Gastroesophageal sphincter (tissue), 4 donors: ENCODE measurements around the gene CD40. TPM values are rescaled to one million over a fixed set of nuclear protein-coding genes. Genes with fewer than 3 reads are reported as not detected.

ENCODE experiments used
- ATAC-seq: fragments of 150-250 bp; one replicate; pipeline ENCODE4 v1.9.1; 2016; ENCODE audit warnings: mild to moderate bottlenecking, moderate library complexity
- H3K27ac ChIP-seq, 4 donors: fragments of 200-600 bp; sonication (generic) in 3 of 4; 1 replicate in 3 of 4; 2 replicates in 1 of 4; pipeline ENCODE4 v1.5.1; 2016 to 2019
- H3K27me3 ChIP-seq: fragments of 200-600 bp; sonication (generic); one replicate; pipeline ENCODE4 v1.5.1; 2019
- H3K36me3 ChIP-seq, 2 donors: fragments of 200-600 bp; sonication (generic); one replicate each; pipeline ENCODE4 v1.5.1; 2019; ENCODE audit warnings: control low read depth in 1 of 2
- H3K4me1 ChIP-seq, 3 donors: fragments of 200-600 bp; sonication (generic); 1 replicate in 2 of 3; 2 replicates in 1 of 3; pipeline ENCODE4 v1.5.1; 2016 to 2019; ENCODE audit warnings: control low read depth in 2 of 3
- H3K4me3 ChIP-seq, 2 donors: fragments of 200-600 bp; sonication (generic); one replicate each; pipeline ENCODE4 v1.5.1; 2019; ENCODE audit warnings: mild to moderate bottlenecking in 1 of 2, moderate library complexity in 1 of 2
- H3K9me3 ChIP-seq, 3 donors: fragments of 200-600 bp; sonication (generic); one replicate each; pipeline ENCODE4 v1.5.1; 2017 to 2019; ENCODE audit warnings: control low read depth in 2 of 3
- CTCF ChIP-seq, 4 experiments: fragments of 200-600 bp in 2 of 4; fragments of 450-650 bp in 2 of 4; sonication (generic) in 1 of 4; IDR thresholded peaks; one replicate each; pipeline ENCODE4 v1.5.1; 2017 to 2019; ENCODE audit warnings: antibody characterized with exemption in 4 of 4, mild to moderate bottlenecking in 2 of 4, moderate library complexity in 2 of 4
- EP300 ChIP-seq: sonication (generic); formaldehyde crosslinking; IDR thresholded peaks from one replicate; pipeline ENCODE4 v1.6.1; 2017; ENCODE audit warnings: antibody characterized with exemption, mild to moderate bottlenecking
- POLR2A ChIP-seq, 2 donors: fragments of 450-650 bp; IDR thresholded peaks; one replicate each; pipeline ENCODE4 v1.6.1; 2017; ENCODE audit warnings: antibody characterized with exemption in 2 of 2, mild to moderate bottlenecking in 2 of 2, moderate library complexity in 1 of 2
- POLR2AphosphoS5 ChIP-seq: sonication (generic); formaldehyde crosslinking; IDR thresholded peaks from one replicate; pipeline ENCODE4 v1.6.1; 2017; ENCODE audit warnings: antibody characterized with exemption
- WGBS, 2 donors: methylation state at CpG; one replicate each; pipeline ENCODE4 v1.1.5; 2018; ENCODE audit warnings: low coverage in 1 of 2; 5-methylcytosine and 5-hydroxymethylcytosine counted together
- total RNA-seq, 4 donors: library from RNA; depleted of rRNA; stranded (reverse); fragments of >200 nt; gene quantifications; one replicate each; pipeline ENCODE4 v1.1.0, GENCODE V29; 2016

The CD40 gene
- total RNA-seq, 4 donors from 2014 or later: 13.7 to 16.6 (median 13.9) TPM

- Histone ChIP-seq H3K27ac (no peak overlapping the region), H3K27me3 (no peaks in the 10 kb centered on the region), H3K9me3 (no peaks in the 10 kb centered on the region), H3K4me3 (no peak overlapping the region), H3K4me1 (peaks cover 0 to under 1% (median 0%) of the 10 kb centered on the region in 3 donors), H3K36me3 (peaks cover 0 to 61% of the 10 kb centered on the region in 2 donors)
- ATAC-seq: no peak
- WGBS, 2 donors: 70 to 95% methylated on average over 3 of the region's 3 CpGs
- no peak for TF ChIP-seq CTCF (IDR thresholded peaks at IDR 0.05)
- no peak for TF ChIP-seq POLR2A (IDR thresholded peaks at IDR 0.05)
- TF ChIP-seq POLR2AphosphoS5: no peak
- no peak for TF ChIP-seq EP300
Observed at GRCh38 chr20:46073443-46073842, 44.7 kb upstream of the CD40 start.

- no peak for ATAC-seq
- TF ChIP-seq POLR2AphosphoS5 (no peak), POLR2A (IDR thresholded peaks at IDR 0.05) (no peak), EP300 (no peak), CTCF (IDR thresholded peaks at IDR 0.05) (no peak)
- H3K27ac ChIP-seq: no peak overlapping the region
- no peaks in the 10 kb centered on the region for H3K9me3 ChIP-seq
- H3K36me3 ChIP-seq: peaks cover 0 to 61% of the 10 kb centered on the region in 2 donors
- 49 to 70% methylated on average over 2 of the region's 3 CpGs for WGBS, 2 donors
- H3K4me1 ChIP-seq: peaks cover 0 to 6% (median 0%) of the 10 kb centered on the region in 3 donors
- no peaks in the 10 kb centered on the region for H3K27me3 ChIP-seq
- no peak overlapping the region for H3K4me3 ChIP-seq
Observed at GRCh38 chr20:46074006-46074405, 44.1 kb upstream of the CD40 start.

GRCh38 chr20:46076806-46077205, 41.3 kb upstream of the CD40 start:
- Histone ChIP-seq H3K27me3 (no peaks in the 10 kb centered on the region), H3K4me1 (peaks cover 0 to 34% (median 10%) of the 10 kb centered on the region in 3 donors), H3K36me3 (peaks cover 0 to 49% of the 10 kb centered on the region in 2 donors), H3K4me3 (no peak overlapping the region), H3K27ac (no peak overlapping the region), H3K9me3 (no peaks in the 10 kb centered on the region)
- TF ChIP-seq POLR2A (IDR thresholded peaks at IDR 0.05) (no peak), EP300 (no peak), POLR2AphosphoS5 (no peak), CTCF (IDR thresholded peaks at IDR 0.05) (no peak)
- ATAC-seq: no peak
- 69 to 81% methylated on average over 2 to 7 of the region's 7 CpGs for WGBS, 2 donors

- Histone ChIP-seq H3K27me3 (no peaks in the 10 kb centered on the region), H3K36me3 (peaks cover 0 to 49% of the 10 kb centered on the region in 2 donors), H3K9me3 (no peaks in the 10 kb centered on the region), H3K27ac (no peak overlapping the region), H3K4me3 (no peak overlapping the region), H3K4me1 (peaks cover 0 to 44% (median 13%) of the 10 kb centered on the region in 3 donors)
- 80 to 90% methylated on average over 7 to 8 of the region's 8 CpGs for WGBS, 2 donors
- TF ChIP-seq EP300 (no peak), POLR2AphosphoS5 (no peak), POLR2A (IDR thresholded peaks at IDR 0.05) (no peak)
- ATAC-seq: no peak
Observed at GRCh38 chr20:46077642-46078305, 40.3 kb upstream of the CD40 start.

- peaks cover 7 to 55% (median 22%) of the 10 kb centered on the region in 3 donors for H3K4me1 ChIP-seq
- no peak for ATAC-seq
Observed at GRCh38 chr20:46078954-46079353, 39.2 kb upstream of the CD40 start.

More at GRCh38 chr20:46078954-46079353, 39.2 kb upstream of the CD40 start:
- Histone ChIP-seq H3K27me3 (no peaks in the 10 kb centered on the region), H3K36me3 (peaks cover 0 to 47% of the 10 kb centered on the region in 2 donors), H3K27ac (no peak overlapping the region), H3K4me3 (no peak overlapping the region), H3K9me3 (no peaks in the 10 kb centered on the region)
- TF ChIP-seq POLR2A (IDR thresholded peaks at IDR 0.05) (no peak), POLR2AphosphoS5 (no peak), CTCF (IDR thresholded peaks at IDR 0.05) (no peak), EP300 (no peak)
- 71 to 90% methylated on average over 4 of the region's 7 CpGs for WGBS, 2 donors
